Left hindlimb (tissue), 1 donor: ENCODE measurements around the gene LINGO4.

Experiments
- DNase-seq: peaks from one replicate; pipeline ENCODE4 v3.0.0-alpha.2; 2018

LINGO4 gene, protein sequence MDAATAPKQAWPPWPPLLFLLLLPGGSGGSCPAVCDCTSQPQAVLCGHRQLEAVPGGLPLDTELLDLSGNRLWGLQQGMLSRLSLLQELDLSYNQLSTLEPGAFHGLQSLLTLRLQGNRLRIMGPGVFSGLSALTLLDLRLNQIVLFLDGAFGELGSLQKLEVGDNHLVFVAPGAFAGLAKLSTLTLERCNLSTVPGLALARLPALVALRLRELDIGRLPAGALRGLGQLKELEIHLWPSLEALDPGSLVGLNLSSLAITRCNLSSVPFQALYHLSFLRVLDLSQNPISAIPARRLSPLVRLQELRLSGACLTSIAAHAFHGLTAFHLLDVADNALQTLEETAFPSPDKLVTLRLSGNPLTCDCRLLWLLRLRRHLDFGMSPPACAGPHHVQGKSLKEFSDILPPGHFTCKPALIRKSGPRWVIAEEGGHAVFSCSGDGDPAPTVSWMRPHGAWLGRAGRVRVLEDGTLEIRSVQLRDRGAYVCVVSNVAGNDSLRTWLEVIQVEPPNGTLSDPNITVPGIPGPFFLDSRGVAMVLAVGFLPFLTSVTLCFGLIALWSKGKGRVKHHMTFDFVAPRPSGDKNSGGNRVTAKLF

DNA sequence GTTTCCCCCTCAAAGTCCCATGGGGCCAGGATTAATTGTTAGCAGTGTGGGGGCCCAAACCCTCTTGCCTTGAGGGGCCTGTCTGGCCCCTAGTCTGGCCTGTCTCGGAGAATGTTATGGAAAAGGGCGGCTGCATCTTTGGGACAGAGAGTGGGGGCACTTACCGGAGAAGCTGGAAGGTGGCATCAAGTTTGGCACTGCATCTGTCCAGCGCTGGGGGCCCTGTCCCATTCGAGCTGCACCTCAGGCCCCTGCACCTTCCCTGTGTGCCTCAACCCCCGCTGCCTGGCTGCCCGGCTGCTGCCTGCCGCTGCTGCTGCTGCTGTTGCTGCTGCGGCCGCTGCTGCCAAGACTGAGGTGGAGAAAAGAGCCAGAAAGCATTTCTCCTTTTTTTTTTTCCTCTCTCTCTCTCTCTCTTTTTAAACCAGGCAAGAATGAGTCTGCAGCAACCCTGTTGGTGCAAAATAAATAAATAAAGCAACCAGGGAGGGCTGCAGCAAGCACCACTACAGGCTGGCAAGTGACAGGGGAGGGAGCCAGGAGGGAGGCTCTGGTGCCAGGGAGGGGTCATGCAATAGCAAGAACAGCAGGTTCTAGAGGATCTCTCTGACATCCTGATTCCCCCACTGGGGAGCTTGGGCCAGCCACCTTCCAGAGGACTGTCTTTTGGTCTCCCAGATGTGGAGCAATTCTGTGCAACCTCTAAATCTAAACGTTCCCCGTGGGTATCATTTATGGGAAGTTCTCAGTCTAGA is at the start of gene LINGO4:
Gene LINGO4 (minus strand): TSS at position 354 of the 755 bp plus-strand sequence. CDS start 2,715 bp downstream, outside the sequence.
- DNase-seq, result no peak

DNA sequence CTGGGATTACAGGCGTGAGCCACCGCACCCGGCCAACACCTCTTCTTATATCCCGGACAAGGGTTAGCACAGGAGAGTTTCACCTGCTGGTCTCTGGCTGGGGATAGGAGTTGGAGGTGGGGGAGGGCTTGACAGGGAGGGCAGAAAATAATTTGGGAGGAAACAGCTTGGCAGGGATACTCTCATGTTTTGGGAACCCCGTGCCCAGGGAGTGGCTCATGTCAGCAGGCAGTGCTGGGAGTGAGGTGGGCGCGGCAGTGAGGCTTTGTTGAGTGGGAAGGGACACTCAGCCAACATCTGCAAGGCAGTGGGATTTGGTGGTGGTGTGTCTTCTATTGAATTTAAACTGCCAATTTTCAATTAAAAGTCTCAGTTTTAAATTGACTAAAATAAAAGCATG is 49.4 kb upstream of the LINGO4 start:
- no peak for DNase-seq

DNA sequence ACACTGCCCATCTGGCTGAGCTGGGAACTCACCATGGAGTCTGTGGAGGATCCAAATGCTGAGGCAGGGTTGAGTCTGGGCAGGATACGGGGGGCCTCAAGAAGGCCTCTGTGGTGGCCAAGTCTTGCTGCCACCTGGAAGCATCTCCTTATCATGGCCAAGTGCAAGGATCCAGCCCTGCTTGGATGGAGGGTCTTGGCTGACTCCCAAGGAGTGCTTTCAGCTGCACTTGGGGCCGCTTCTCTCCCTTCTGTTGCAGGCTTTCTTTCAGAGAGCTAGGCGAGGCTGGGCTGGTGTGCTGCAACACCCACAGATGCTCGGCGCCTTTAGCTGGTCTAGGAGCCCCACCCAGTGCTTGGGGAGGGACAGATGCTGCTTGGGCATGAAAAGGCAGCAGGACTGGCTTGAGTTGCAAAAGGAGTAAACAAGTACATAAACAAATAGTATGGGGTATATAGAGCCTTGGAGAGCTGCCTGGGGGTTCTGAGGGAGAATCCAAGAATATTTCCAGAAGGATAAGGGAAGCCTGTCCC is 48.3 kb upstream of the LINGO4 start, which contains the start of gene THEM5:
Gene THEM5 (minus strand): TSS at position 302 of the 533 bp plus-strand sequence. CDS start 147 bp downstream, at position 155.
- no peak for DNase-seq

DNA sequence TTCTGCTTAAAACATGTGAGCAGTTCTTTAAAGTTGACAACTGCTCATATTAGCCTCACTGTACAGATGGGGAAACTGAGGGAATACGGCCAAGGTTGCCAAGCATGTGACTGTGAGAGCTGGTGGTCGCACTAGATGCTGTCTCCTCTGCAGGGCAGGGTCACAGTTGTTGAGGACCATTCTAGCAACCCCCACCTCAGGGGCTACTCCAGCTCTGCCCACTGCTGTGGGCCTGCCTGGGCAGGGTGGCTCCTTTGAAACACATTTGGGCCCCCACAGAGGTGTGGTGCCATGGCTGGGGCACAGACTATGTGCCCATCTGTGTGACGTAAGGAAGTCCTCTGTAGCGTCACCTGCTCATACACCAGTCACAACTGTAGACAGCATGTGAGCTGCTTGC is 47.5 kb upstream of the LINGO4 start:
- DNase-seq, result no peak

DNA sequence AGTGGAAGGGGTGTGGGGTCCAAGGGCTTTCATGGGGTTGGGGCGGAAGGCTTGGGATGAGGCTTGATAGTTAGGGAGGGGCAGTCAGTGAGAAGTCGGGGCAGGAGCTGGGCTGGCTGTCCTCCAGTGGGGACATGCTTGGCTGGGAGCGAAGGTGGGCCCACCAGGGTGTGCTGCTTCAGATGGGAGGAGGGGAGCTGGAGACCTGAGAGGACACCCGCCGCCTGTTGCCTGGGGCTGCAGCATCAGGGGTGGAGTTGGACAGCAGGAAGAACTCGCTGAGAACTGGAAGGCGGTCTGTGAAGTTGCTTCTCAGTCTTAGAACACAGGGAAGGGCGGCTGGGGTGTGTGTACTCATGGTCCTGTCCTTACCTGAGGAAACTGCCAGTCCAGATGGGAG is 46.7 kb upstream of the LINGO4 start:
- DNase-seq, result no peak

DNA sequence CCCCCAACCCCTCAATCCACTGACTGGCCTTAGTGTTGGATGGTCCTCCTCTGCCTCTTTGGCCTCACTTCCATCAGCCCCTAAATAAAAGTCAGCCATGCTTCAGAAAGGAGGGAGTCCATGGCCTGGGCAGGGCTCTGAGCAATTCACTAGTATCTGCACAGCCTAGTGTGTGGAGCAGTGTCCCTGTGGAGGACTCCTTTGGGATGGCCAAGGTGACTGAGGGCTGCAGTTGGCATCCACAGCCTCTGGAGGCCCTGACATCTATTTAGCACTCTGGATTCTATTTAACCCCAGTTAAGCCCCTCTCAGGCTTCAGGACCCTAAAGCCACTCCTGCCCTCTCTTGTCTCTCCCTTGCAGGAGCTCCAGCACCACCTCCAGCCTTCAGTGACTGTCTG is 44.7 kb upstream of the LINGO4 start:
- no peak for DNase-seq

DNA sequence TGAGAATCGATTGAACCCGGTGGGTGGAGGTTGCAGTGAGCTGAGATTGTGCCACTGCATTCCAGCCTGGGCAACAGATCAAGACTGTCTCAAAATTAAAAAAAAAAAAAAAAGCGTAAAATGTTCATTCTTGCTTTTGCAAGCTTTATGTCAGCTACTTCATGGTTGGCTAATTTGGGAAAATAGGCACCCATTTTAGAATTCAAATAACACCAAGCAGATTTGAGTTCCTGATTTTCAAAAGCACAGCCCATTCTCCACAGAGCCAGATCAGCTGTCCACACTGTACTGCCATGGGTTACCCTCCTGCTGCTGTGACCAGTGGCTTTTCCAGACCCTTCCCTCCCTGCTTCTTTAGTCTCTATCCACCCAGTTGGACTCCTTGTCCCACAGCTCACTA is 43.9 kb upstream of the LINGO4 start:
- no peak for DNase-seq

DNA sequence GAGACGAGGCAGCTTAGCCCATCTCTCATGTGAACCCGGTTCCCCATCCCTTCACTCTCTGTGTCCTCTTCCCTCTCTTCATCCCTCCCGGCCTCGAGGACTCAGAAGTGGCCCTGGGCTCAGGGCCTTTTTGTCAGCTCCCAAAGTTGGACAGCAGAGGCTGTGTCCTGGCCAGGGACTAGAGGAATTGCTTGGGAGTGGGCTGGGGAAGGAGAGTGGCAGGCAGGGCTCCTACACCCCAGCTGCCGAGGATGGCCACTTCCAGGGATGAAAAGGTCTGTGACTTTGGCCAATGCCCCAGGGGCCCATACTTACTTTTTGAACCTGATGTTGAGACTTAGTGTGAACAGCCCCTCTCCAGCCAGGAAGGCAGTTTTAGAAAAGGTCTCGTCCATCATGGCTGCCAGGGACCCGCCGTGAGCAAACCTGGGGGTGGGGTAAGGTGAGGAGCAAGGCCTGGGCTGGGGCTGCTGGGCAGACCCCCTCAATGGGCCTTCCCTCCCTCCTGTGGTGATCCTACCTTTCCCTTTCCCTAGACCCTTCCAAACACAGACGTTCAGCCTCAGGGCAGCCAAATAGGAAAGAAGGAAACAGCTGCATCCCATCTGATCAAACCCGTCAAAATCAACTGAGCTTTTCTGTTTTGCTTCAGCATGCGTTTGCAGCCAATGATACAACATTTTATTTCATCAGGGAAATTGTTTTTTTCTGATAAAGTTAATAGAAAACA is 42.8 kb upstream of the LINGO4 start:
- DNase-seq, result no peak

DNA sequence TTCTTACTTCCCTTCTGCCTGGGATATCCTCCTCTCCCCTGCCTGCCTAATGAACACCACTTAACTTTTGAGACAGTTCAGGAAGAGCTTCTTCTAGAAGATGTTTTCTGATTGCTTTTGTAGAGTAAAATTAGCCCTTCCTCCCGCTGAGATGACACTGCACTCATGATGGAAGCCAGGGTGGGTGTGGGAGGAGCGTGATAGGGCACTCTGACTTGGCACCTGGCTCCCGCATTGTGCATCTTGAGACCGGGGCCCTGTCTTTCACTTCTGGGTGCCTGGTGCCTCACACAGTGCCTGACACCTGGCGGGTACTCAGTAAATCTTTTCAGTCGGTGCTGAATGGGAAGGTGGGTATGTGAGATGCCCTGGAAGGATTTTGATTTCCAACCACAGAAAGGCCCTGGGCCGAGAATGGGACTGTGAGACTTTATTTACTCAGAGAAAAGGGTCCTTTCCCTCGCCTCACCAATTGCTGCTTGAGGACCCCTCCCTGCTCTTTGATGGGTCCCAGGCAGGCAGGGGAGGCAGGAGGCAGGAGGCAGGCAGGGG is 41.5 kb upstream of the LINGO4 start:
- DNase-seq, result no peak

DNA sequence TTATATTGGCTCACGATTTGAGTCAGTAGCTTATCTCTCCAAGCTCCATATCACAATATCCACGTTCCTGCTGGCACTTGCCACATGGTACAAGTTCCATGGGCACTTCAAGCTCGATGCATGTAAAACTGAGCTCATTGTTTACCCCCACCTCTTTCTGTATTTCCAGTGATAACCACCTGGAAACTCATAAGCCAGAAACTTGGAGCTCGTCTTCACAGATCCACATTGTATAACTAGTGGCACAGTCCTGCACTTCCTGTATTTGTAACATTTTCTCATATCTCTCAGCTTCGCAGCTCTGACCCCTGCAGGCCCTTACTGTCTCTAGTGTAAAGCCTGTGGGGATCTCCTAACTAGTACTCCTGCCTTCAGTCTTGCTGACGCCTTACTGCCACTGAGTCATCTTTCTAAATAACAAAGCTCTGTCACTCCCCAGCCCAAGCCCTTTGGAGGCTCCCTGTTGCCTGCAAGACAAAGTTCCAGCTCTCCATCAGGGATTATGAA is 40.9 kb upstream of the LINGO4 start:
- DNase-seq, result no peak

DNA sequence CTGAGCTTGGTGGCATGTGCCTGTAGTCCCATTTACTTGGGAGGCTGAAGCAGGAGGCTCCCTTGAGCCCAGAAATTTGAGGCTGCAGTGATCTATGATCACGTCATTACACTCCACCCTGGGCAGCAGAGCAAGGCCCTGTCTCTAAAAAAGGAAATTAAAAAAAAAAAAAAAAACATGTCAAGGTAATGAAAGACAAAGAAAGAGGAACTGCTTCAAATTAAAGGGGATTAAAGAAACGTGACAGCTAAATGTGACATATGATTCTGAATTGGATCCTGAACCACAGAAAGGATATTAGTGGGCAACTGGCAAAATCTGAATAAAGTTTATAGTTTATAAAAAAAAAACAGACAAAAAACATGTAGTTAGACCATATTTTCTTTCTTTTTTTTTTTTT is 38.2 kb upstream of the LINGO4 start:
- no peak for DNase-seq

DNA sequence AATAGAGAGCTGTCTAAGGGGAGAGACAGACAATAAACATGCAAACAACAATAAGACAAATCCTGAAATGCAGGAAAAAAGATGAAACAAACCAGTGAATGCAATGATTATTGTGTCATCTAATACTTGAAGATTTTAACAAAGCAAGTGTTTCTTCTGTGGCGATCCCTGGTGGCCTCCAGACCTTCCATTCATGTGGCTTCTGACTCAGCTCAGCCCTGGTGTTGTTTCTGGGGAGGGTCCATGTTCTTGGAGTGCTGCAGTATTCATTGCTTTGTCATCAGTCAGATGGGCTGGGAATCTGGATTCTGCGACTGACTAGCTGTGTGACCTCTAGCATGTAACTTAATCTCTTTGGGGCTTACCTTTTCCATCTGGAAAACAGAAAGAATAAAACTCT is 35.9 kb upstream of the LINGO4 start:
- DNase-seq, result no peak

DNA sequence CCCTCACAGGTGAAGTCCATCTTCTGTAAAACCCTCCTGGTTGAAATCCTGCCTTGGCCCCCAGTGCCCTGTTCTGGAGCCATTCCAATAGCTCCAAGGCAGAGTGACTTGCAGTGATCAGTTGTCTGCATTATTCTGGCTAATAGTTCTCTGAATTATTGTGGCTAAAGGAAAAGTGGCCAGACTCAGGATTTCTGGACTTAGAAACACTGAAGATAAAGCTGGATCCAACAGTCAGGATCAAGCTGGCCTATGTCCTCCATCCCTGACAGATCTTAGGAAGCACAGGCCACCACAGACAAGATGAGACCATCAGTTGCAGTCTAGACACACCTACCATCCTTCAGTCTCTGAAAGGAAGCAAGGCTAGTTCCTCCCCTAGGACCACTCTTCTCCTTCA is 35.2 kb upstream of the LINGO4 start:
- DNase-seq, result no peak

DNA sequence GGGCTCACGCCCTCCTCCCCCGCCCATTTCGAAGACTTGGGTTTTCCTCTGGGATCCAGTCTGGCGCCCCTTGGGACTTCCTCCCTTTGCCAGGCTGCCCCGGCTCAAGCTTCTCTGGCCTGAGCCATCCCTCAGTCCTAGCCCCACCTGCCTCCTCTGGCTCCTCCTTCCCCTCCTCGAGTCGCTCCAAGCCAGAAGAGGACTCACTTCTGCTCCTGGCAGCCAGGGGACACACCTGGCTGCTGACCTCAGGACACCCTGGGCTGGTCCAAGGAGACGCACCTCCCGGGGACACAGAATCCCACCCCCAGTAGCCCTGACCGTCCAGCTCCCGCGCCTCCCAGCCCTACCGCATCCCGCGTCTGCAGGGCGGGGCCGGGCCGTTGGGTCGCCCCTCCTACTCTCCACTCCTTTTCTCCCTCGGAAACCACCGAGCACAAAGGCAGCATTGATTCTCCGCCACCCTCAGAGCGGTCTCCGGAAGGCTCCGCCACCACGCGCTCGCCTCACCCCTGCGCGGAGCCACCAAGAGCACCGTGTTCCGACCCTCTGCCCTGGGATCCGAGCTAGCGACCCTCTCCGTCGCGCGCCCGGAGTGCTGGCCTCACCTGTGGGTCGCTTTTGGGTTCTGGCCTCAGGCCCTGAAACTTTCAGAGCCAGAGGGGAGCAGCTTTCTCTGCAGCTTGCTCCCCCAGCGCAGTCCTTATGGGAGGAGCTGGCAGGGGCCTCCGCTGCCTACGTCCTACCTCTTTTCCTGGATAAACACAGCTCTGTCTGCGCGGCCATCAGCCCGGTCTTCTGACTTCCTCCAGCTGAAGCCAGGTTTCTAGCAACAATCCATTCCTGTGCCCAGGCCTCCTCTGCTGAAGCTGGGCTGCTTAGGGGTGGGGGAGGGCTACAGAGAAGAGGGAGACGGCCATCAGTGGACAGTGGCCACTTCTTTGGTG is 34.5 kb upstream of the LINGO4 start, which contains the start of gene C2CD4D:
Gene C2CD4D (minus strand): TSS at position 364 of the 947 bp plus-strand sequence. CDS start 831 bp downstream, outside the sequence.
- DNase-seq, result peak; percentile 73

DNA sequence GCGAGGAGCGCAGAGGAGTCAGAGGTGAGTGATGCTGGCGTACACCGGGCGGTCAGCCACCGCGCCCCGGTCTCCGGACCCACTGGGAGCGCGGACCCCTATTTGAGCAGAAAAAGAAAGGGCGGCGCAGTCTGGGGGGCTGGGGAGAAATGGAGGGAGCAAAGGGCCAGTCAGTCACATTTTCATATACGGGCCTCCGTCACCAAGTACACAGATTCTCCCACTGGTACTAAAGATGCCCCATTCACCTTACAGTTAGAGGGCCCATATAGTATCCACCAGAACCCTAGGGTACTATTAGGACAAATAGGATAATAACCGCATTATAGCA is 33.8 kb upstream of the LINGO4 start:
- DNase-seq, result no peak

DNA sequence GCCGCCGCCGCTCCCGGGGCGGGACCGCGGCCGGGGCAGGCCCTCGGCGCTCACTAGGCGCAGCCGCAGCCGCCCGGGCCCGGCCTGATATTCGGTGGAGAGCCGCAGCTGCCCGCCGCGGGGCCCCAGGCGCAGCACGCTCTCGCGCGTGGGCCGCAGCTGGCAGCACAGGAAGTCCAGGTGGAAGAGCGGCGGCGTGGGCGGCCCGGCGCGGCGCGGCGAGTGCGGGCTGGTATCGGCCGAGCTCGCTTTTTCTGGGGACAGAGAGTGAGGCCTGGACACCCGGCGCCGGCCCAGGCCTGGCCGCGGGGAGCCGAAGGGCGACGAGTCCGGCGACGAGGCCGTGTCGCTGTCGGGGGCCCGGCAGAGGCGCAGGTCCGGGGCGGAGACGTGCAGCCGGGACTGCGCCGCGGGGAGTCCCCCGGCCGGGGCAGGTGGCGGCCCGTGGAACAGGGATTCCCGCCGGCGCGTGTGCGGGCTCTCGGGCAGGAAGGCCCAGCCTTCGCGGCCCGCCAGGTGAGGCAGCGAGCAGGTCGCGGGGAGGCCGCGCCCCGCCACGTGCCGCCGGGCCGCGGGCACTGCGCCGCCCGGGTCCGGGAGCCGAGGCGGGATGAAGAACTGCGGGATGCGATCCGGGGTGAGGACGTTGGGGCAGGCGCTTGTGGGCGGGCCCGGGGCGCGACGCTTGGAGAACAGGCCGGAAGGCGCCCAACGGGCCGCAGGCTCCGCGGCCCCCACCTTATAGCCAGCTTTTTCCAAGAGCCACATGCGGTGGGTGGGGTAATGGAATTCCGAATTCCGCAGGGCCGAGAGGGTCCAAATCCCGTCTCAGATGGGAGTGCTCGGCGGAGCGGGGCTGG is 33.2 kb upstream of the LINGO4 start:
- DNase-seq, result no peak

DNA sequence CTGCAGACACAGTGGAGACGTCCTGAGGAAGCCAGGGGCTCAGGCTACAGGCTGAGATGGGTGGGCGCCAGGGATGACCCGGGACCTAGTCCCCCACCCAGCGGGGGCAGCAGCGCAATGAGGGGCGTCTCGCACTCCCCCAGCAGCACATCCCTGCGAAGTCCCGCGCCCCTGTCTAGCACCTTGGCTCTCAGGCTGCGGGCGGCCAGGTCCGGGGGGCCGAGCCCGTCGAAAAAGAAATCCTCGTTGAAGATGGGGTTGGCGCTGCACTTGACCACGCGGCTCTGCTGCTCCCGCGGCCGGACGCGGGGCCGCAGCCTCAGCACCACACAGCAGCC is 32.6 kb upstream of the LINGO4 start:
- DNase-seq, result no peak

DNA sequence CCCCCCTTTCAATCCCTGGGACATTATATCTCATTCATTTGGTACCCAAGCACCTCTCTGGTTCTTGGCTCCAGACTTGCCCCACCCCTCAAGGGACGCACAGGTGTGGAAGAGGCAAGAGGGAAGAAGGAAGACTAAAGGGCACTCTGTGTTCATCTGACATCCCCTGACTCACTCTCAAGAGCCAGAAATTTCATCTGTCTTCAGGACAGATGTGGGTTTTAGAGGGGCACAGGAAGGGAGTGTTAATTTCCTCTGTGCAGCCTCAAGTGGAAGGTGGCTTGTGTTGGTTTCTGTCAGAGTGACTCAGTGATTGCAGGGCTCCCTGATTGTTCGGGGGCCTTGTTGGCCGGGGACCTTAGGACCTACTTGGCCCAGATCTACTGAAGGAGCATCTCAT is 32.0 kb upstream of the LINGO4 start:
- no peak for DNase-seq

DNA sequence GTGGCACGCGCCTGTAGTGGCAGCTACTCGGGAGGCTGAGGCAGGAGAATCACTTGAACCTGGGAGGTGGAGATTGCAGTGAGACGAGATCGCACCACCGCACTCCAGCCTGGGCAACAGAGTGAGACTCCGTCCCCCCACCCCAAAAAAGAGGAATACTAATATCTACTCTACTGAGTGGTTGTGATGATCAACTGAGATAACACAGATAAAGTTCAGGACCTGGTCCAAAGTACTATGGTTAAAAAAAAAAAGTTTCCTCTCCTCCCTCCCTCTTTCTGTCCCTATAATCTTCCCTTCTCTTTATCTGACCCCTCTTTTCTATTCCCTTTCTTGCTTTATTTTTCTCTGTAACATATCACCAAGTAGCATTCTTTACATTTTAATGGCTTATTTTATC is 30.4 kb upstream of the LINGO4 start:
- DNase-seq, result no peak

DNA sequence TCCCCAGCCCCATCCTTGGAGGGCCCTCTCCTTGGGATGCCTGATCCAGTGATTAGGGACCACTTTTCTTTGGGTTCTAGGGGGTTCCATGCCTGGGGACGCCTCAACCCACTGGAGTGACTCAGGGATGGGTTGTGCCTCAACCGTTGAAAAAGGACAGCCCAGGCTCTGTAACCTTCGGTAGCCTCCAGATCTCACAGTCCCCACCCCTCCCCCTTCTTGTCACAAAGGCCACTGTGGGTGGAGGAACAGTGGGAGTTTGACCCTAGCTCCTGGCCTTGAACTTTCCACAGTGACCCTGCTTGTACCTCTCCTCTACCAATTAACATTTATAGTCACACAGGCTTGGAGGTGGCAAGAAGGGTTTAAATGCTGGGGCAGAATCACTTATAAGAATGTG is 29.0 kb upstream of the LINGO4 start:
- no peak for DNase-seq
